IPS-15b (cell line): ENCODE measurements around the gene TFCP2.

Source experiments
- H3K27me3 ChIP-seq: one replicate; pipeline ENCODE4 v1.6.1; 2013; ENCODE audit warnings: low read length; ENCODE audit not compliant: control insufficient read depth, insufficient read depth
- H3K36me3 ChIP-seq: one replicate; pipeline ENCODE4 v1.6.1; 2013; ENCODE audit warnings: low read length; ENCODE audit not compliant: control insufficient read depth, insufficient read depth
- H3K4me1 ChIP-seq: one replicate; pipeline ENCODE4 v1.6.1; 2013; ENCODE audit warnings: mild to moderate bottlenecking, low read length; ENCODE audit not compliant: control insufficient read depth, insufficient read depth
- H3K4me3 ChIP-seq: one replicate; pipeline ENCODE4 v1.5.1; 2013; ENCODE audit warnings: low read depth, low read length
- H3K9ac ChIP-seq: one replicate; pipeline ENCODE4 v1.6.1; 2013; ENCODE audit warnings: low read depth, mild to moderate bottlenecking, low read length
- H3K9me3 ChIP-seq: one replicate; pipeline ENCODE4 v1.6.1; 2013; ENCODE audit warnings: mild to moderate bottlenecking, low read length; ENCODE audit not compliant: control insufficient read depth, insufficient read depth

Gene TFCP2

DNA sequence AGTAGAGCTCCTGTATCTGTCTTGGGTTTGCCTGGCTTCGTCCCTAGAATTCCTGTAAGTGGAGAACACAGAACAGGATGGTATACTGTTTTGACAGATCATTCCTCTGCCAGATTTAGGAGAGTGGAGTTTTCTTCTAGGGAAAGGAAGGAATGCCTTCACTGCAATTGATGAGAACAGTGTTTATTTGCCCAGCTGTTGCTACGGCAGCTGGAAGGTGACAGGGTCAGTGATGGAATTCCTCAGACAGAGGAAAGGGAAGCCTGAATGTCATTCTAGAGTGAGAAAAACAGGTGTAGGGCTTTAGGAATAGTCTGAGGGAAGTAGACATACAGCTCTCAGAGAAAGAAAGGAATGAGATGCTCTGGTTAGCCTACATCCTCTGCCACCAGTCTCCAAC, 101.3 kb downstream of the TFCP2 start:
- H3K36me3 ChIP-seq: peaks cover 23% of the 10 kb centered on the region

DNA sequence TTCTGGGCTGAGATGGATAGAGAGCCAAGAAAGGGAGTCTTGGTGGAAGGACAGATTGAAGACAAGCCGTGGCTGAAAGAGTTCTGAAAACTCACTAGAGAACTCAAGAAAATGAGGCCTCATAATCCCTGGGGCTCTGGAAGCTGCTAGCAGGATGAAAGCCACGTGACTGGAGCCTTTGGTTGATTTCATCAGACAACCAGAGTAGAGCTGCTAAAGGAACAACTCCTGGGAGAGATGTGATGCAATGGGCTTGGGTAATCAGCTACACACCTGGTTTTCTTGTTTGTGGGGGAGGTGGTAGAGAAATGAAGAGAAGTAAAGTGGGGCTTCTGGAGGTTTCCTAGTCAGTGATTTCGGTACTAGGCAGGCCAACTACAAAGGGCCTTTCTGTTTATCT, 102.9 kb downstream of the TFCP2 start:
- H3K4me1 ChIP-seq: no peaks in the 10 kb centered on the region
- no peaks in the 10 kb centered on the region for H3K27me3 ChIP-seq
- no peaks in the 10 kb centered on the region for H3K9me3 ChIP-seq
- H3K36me3 ChIP-seq: peaks cover 27% of the 10 kb centered on the region
- H3K4me3 ChIP-seq: no peak overlapping the region
- no peak overlapping the region for H3K9ac ChIP-seq

More for the DNA sequence above, 101.3 kb downstream of the TFCP2 start:
- H3K9ac ChIP-seq: no peak overlapping the region
- no peak overlapping the region for H3K4me3 ChIP-seq
- H3K4me1 ChIP-seq: no peaks in the 10 kb centered on the region
- no peaks in the 10 kb centered on the region for H3K9me3 ChIP-seq
- H3K27me3 ChIP-seq: no peaks in the 10 kb centered on the region

DNA sequence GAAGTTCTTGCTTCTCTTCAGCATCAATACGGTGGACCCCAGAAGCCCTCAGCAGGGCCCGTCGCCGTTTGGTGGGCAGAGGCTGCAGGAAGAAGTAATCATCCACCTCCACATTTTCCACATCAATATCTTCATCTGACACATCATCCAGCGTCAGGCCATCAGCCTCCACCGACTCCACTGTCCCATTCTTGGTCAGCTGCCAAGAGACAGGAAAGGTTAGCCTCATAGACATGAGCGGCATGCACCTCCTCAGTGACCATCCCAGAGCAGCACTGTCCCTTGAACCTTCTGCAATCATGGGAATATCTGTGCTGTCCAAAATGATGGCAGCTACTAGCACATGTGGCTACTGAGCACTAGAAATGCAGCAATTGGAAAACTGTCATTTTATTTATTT, 105.2 kb downstream of the TFCP2 start:
- no peaks in the 10 kb centered on the region for H3K27me3 ChIP-seq
- peaks cover 46% of the 10 kb centered on the region for H3K36me3 ChIP-seq
- no peaks in the 10 kb centered on the region for H3K9me3 ChIP-seq
- H3K4me1 ChIP-seq: no peaks in the 10 kb centered on the region
- H3K4me3 ChIP-seq: no peak overlapping the region
- no peak overlapping the region for H3K9ac ChIP-seq

DNA sequence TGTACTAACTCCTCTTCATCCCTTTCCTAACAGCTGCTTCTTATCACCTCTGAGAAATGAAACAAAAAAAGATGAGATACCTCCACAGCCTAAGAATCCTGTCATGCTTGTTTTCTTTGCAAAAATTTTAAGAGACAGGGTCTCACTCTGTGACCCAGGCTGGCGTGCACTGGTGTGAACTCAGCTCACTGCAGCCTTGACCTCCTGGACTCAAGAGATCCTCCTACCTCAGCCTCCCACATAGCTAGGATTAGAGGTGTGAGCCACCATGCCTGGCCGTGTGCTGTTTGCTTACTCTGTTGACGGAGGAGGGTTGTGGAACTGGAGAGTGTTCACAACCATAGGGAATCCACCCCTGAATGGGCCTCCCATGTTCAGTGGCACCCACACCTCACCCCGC, 105.7 kb downstream of the TFCP2 start:
- Histone ChIP-seq H3K9ac (no peak overlapping the region), H3K4me1 (no peaks in the 10 kb centered on the region), H3K27me3 (no peaks in the 10 kb centered on the region), H3K36me3 (peaks cover 51% of the 10 kb centered on the region), H3K4me3 (no peak overlapping the region), H3K9me3 (no peaks in the 10 kb centered on the region)

DNA sequence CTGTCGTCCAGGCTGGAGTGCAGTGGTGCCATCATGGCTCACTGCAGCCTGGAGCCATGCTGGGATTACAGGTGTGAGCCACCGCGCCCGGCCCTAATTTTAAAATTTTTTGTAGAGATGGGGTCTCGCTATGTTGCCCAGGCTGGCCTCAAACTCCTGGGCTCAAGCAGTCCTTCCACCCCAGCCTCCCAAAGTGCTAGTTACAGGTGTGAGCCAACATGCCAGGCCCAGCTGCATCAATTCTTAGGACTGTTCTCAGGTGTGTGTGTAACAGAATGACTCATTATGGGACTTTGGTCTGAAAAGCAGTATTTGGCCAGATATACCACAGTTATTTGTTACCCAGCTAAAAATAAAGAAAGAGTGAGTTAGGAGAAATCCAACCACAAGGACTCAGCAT, 107.4 kb downstream of the TFCP2 start:
- Histone ChIP-seq H3K27me3 (no peaks in the 10 kb centered on the region), H3K4me3 (no peak overlapping the region), H3K36me3 (peaks cover 41% of the 10 kb centered on the region), H3K4me1 (no peaks in the 10 kb centered on the region), H3K9me3 (no peaks in the 10 kb centered on the region), H3K9ac (no peak overlapping the region)

DNA sequence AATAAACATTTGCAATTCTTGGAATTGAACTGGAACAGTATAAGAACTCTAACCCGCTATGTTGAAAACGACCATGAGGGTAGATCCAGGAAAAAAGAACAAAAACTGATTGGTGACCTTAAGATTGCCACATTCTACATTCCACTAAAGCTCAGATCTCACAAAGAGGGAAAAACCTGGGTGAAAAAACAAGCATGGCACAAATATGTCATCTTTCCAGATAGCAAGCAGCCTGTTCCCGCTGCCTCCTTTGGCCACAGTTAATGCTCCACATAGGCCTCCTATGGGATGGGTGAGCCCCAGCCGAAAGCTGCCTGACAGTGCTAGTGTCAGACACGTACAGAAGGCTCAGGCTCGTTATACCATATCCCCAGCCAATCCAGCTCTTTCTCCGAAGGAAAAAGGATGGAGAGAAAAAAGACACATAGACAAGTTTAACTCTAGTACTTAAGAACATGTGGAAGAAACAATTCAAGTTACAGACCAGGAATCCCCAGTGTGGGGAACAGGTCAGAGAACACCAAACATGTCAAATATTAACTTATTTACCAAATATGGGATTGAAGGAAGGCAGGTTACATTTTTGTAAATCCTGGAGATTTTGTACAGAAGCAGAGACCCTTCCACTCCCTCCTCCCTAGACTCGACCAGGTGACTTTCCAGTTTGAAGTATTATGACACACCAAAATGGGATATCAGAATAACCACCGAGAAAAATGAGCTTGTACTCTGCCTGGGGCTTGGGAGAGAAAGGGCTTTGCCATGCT, 110.1 kb downstream of the TFCP2 start:
- H3K4me1 ChIP-seq: no peaks in the 10 kb centered on the region
- H3K36me3 ChIP-seq: peaks cover 53% of the 10 kb centered on the region
- no peak overlapping the region for H3K9ac ChIP-seq
- H3K9me3 ChIP-seq: no peaks in the 10 kb centered on the region
- no peaks in the 10 kb centered on the region for H3K27me3 ChIP-seq
- H3K4me3 ChIP-seq: no peak overlapping the region

DNA sequence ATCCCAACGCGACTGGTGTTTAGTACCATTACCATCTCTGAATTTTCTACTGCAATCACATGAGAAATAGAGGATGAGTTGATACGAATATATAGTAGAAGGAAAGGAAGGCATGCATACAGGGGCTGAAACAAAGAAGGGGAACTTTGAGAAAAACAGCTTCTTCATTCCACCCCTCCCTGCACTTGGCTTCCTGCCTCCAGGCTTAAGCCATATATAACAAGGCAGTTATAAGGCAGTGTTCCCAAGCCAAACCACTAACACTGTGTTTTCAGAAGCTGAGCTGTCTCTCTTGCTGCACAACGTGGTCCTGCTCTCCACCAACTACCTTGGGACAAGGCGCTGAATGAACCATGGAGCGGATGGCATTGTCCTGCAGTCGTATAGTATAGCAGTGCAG, 113.8 kb downstream of the TFCP2 start:
- Histone ChIP-seq H3K36me3 (peaks cover 44% of the 10 kb centered on the region), H3K4me1 (no peaks in the 10 kb centered on the region)

DNA sequence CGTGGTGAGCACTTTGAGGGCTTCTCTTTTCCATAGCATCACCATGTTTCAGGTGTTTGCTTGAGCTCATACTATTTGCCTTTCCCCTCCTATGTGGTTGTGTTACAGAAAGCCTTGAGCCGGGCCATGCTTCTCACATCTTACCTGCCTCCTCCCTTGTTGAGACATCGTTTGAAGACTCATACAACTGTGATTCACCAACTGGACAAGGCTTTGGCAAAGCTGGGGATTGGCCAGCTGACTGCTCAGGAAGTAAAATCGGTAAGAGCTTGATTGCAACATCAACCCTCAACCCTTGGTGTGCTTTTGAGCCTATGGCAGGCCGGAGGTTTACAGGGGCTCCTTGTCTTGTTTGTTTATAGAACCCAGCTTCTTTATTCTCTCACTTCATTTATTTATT, 116.7 kb downstream of the TFCP2 start:
- H3K4me1 ChIP-seq: no peaks in the 10 kb centered on the region
- no peaks in the 10 kb centered on the region for H3K27me3 ChIP-seq
- H3K9ac ChIP-seq: no peak overlapping the region
- no peak overlapping the region for H3K4me3 ChIP-seq
- no peaks in the 10 kb centered on the region for H3K9me3 ChIP-seq
- peaks cover 36% of the 10 kb centered on the region for H3K36me3 ChIP-seq

More for the DNA sequence above, 113.8 kb downstream of the TFCP2 start:
- H3K27me3 ChIP-seq: no peaks in the 10 kb centered on the region
- no peaks in the 10 kb centered on the region for H3K9me3 ChIP-seq
- no peak overlapping the region for H3K4me3 ChIP-seq
- no peak overlapping the region for H3K9ac ChIP-seq

DNA sequence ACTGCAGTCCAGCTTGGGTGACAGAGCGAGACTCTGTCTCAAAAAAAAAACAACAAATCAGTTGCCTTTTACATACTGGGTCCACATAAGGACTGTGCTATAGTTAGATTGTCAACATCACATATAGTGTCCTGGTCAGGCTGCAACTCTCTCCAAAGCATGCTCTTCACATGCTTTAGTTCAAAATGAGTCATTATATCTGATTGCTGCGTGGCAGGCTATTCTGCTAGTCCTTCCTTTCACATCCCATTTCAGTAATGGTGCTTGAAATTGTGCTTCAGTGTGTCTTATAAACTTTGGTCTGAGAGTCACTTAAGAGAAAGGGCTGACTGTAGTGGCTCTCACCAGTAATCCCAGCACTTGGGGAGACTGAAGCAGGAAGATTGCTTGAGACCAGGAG, 117.9 kb downstream of the TFCP2 start:
- Histone ChIP-seq H3K9ac (no peak overlapping the region), H3K4me1 (no peaks in the 10 kb centered on the region), H3K4me3 (no peak overlapping the region), H3K9me3 (no peaks in the 10 kb centered on the region), H3K27me3 (no peaks in the 10 kb centered on the region), H3K36me3 (peaks cover 33% of the 10 kb centered on the region)

DNA sequence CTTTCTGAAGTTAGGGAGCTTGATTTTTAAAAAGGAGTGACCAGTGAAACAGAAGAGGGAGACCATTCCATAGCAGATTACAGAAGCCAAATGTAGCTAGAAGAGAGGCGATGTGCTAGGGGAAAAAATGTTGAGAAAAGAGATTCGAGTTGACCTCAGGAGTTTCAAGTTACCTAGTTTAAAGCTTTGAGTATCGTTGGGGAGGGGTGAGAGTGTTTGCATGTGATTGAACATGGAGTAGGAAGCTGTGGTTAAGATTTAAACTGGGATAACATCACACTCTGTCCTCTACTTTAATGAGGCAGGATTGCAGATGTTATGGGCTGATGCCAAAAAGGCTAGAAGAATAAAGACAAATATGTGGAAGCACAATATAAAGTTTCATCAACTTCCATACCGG, 121.1 kb downstream of the TFCP2 start:
- no peak overlapping the region for H3K4me3 ChIP-seq
- H3K4me1 ChIP-seq: peaks cover 3% of the 10 kb centered on the region
- H3K36me3 ChIP-seq: peaks cover 21% of the 10 kb centered on the region
- no peaks in the 10 kb centered on the region for H3K9me3 ChIP-seq
- H3K9ac ChIP-seq: no peak overlapping the region
- no peaks in the 10 kb centered on the region for H3K27me3 ChIP-seq

DNA sequence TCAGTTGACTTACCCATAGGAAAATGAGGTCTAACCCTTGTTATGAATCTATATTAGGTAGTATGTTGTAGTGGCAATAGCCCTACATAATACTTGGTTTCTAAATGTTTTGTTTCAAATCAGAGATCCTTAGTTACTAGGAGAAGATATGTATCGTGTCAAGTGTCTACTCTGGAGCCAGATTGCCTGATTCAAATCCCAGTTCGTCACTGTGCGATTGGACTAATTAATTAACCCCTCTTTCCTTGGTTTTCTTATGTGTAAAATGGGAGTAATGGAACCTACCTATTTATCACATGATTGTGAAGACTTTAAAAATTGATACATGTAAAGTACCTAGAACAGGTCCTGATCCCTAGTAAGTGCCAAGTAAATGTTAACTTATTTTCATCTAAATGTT, 123.4 kb downstream of the TFCP2 start:
- peaks cover 12% of the 10 kb centered on the region for H3K36me3 ChIP-seq
- no peaks in the 10 kb centered on the region for H3K9me3 ChIP-seq
- no peak overlapping the region for H3K9ac ChIP-seq
- no peaks in the 10 kb centered on the region for H3K27me3 ChIP-seq
- H3K4me1 ChIP-seq: peaks cover 3% of the 10 kb centered on the region
- no peak overlapping the region for H3K4me3 ChIP-seq

DNA sequence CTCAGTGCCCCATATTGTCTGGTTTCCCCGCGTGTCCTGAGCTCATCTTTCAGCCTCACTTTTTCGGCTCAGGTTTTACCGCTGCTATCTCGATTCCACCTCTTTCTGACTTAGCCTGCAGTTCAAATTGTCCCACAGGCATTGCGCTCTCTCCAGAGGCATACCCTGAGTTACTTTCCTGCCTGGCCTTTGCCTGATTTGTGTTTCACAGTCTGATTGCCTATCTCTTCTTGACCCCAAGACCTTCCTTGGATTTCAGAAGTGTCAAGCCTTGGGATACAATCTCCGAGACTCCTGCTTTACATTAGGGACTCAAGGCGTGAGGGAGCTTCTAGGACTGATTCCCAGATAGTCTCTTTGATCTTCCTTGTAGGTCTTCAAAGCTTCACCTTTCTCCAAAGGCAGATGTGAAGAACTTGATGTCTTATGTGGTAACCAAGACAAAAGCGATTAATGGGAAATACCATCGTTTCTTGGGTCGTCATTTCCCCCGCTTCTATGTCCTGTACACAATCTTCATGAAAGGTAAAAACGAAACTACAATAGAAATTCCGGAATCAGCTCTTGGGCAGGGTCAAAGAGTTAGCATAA, 124.2 kb downstream of the TFCP2 start:
- peaks cover 4% of the 10 kb centered on the region for H3K36me3 ChIP-seq
- peak overlapping the region; percentile 87 for H3K9ac ChIP-seq
- H3K4me1 ChIP-seq: peaks cover 3% of the 10 kb centered on the region
- H3K27me3 ChIP-seq: no peaks in the 10 kb centered on the region
- H3K9me3 ChIP-seq: no peaks in the 10 kb centered on the region
- H3K4me3 ChIP-seq: peak overlapping the region; percentile 87
